Cardiac fibroblast (primary cell): Measurements from ENCODE around the gene IGF2BP1.
"Not testable (repeated sequence)": the region's sequence is repeated elsewhere in the genome, so short reads cannot be mapped to it uniquely, and the experiment has no call there.

Experiments
- DNase-seq, 2 donors: peaks; one replicate each; pipeline versions ENCODE4 v3.0.0 to v3.0.0-alpha.2; 2010; ENCODE audit warnings: low read depth in 2 of 2
- H3K4me3 ChIP-seq, 2 donors: replicated peaks in 1 of 2; 1 replicate in 1 of 2; 2 replicates in 1 of 2; pipeline ENCODE4 v1.5.1; 2011; ENCODE audit warnings: low read depth in 2 of 2, low read length in 2 of 2, mild to moderate bottlenecking in 2 of 2, moderate library complexity in 1 of 2
- CTCF ChIP-seq: IDR thresholded peaks from one replicate; pipeline ENCODE4 v1.5.1; 2011; ENCODE audit warnings: low read depth, mild to moderate bottlenecking, low read length, inconsistent platforms

Gene IGF2BP1

DNA sequence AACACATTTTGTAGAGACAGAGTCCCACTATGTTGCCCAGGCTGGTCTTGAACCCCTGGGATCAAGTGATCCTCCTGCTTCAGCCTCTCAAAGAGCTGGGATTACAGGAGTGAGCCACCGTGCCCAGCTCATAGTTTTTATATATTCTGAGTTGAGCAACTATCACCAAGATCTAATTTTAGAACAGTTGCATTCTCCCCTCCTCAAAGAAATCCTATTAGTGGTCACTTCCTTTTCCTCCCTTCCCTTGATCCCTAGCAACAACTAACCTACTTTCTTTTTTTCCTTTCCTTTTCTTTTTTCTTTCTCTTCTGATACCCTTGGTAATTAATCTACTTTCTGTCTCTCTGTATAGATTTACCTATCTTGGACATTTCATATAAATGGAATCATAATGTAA, 73.9 kb downstream of the IGF2BP1 start:
- peak; percentile 32 to 46 for DNase-seq
- H3K4me3 ChIP-seq = no peak overlapping the region
- no peak for TF ChIP-seq CTCF

GRCh38 chr17:49074851-49075540, 77.8 kb downstream of the IGF2BP1 start:
- no peak for TF ChIP-seq CTCF
- peak in 1 of 2 donors; percentile 29 for DNase-seq
- H3K4me3 ChIP-seq = no peak overlapping the region

DNA sequence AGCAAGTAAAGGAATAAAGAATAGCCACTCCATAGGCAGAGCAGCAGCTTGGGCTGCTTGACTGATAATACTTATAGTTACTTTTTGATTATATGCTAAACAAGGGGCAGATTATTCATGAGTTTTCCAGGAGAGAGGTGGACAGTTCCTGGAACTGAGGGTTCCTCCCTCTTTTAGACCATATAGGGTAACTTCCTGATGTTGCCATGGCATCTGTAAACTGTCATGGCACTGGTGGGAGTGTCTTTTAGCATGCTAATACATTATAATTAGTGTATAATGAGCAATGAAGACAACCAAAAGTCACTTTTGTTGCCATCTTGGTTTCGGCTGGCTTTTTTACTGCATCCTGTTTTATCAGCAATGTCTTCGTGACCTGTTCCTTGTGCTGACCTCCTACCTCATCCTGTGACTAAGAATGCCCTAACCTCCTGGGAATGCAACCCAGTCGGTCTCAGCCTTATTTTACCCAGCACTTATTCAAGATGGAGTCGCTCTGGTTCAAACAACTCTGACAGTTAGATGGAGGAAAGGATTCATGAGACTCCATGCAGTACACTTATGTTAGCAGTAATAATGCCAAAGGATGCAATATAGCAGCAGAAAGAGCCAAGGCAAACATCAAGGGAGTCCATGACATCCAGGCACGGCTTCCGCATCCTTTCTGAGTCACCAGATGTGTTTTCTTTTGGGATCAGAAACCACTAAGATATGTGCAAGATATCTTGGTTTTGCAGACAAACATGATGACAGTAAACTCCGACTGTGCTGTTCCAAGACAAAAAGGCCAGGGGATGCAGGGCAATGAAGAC, 79.6 kb downstream of the IGF2BP1 start:
- peak; percentile 76 to 93 for DNase-seq
- TF ChIP-seq CTCF = no peak

DNA sequence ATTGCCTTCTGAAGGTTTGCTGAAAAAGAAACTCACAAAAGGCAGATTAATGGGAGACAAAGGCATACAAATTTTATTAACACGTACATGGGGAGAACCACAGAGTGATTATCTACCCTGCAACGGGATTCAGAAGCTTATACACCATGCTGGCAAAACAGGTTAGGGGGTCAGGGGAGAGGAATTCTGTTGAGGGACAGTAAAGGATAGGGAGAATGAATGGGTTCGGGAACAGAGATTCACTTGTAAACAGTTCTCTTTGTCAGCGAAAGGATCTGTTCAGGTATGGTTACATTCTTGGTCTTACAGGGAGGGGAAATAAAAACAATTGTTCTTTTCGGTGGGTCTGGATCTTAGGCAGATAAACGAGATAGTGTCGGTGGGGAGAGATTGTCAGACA, 81.1 kb downstream of the IGF2BP1 start:
- TF ChIP-seq CTCF = no peak
- H3K4me3 ChIP-seq = no peak overlapping the region
- no peak for DNase-seq

More for the DNA sequence above, 79.6 kb downstream of the IGF2BP1 start:
- H3K4me3 ChIP-seq = no peak overlapping the region

- DNase-seq = no peak
- no peak for TF ChIP-seq CTCF
- H3K4me3 ChIP-seq = no peak overlapping the region
These were observed 82.9 kb downstream of the IGF2BP1 start for GRCh38 chr17:49079840-49080663.

DNA sequence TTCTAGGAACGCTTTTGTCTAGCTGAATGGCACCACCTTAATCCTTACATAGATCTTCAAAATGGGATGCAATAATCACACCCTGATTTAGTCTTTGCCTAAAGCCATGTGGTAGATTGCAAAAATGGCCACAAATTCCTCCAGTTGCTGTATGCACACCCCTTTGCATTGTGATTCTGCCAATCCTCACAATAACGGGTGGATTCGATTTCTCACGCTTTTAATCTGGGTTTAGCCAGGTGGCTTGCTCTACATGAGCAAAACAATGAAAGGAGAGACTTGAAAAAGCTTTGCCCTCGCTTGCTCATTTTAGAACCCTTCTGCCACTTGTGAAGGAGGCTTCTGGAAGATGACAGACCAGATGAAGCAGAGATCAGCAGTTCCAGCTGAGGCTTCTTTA, 85.0 kb downstream of the IGF2BP1 start:
- no peak for TF ChIP-seq CTCF
- H3K4me3 ChIP-seq = no peak overlapping the region
- DNase-seq = no peak

DNA sequence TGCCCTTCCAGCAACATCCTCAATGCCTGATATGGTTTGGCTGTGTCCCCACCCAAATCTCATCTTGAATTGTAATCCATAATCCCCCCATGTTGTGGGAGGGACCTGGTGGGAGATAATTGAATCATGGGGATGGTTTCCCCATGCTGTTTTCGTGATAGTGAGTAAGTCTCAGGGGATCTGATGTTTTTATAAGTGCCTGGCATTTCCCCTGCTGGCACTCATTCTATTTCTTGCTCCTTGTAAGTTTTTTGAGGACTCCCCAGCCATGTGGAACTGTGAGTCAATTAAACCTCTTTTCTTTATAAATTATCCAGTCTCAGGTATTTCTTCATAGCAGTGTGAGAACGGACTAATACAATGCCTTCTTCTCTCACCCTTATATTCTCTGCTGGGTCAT, 87.9 kb downstream of the IGF2BP1 start:
- not testable (repeated sequence) for H3K4me3 ChIP-seq
- peak in 1 of 2 donors; percentile 52 for DNase-seq
